Measurements from ENCODE around the gene PDZK1IP1. TPM values are rescaled to one million over a fixed set of nuclear protein-coding genes. Genes with fewer than 3 reads are reported as not detected.
"Not testable (repeated sequence)": the region's sequence is repeated elsewhere in the genome, so short reads cannot be mapped to it uniquely, and the experiment has no call there.

The PDZK1IP1 gene
- polyA plus RNA-seq, 6 donors from 2014 or later, result 0.72 to 9.2 (median 2.6) TPM; not detected in 1

GRCh38 chr1:47216278-47217059 lies 26.6 kb upstream of the PDZK1IP1 start:
- no peak for ATAC-seq (ENCODE audit: low read depth in 2 of 2)
- H3K4me1 Mint-ChIP-seq, result no peaks in the 10 kb centered on the region
- no peaks in the 10 kb centered on the region for H3K36me3 Mint-ChIP-seq
- DNase-seq, result no peak
- H3K27ac Mint-ChIP-seq, result no peak overlapping the region
- peaks cover 0 to 2% (median 0%) of the 10 kb centered on the region in 7 donors for H3K9me3 Mint-ChIP-seq
- H3K27me3 Mint-ChIP-seq, result peaks cover 9 to 16% (median 13%) of the 10 kb centered on the region in 3 donors
- no peak overlapping the region for H3K4me3 Mint-ChIP-seq

- ATAC-seq (ENCODE audit: low read depth in 2 of 2) (no peak), DNase-seq (no peak)
- H3K9me3 Mint-ChIP-seq, result peaks cover 0 to 2% (median 0%) of the 10 kb centered on the region in 7 donors
- no peak overlapping the region for H3K4me3 Mint-ChIP-seq
- no peaks in the 10 kb centered on the region for H3K36me3 Mint-ChIP-seq
- no peaks in the 10 kb centered on the region for H3K4me1 Mint-ChIP-seq
- no peak overlapping the region for H3K27ac Mint-ChIP-seq
- peaks cover 9 to 11% (median 10%) of the 10 kb centered on the region in 3 donors for H3K27me3 Mint-ChIP-seq
Measured at GRCh38 chr1:47215713-47216112, 25.9 kb upstream of the PDZK1IP1 start.

GRCh38 chr1:47214549-47214948 lies 24.7 kb upstream of the PDZK1IP1 start:
- DNase-seq (no peak), ATAC-seq (ENCODE audit: low read depth in 2 of 2) (no peak)
- H3K36me3 Mint-ChIP-seq, result no peaks in the 10 kb centered on the region
- H3K9me3 Mint-ChIP-seq, result no peaks in the 10 kb centered on the region
- no peak overlapping the region for H3K27ac Mint-ChIP-seq
- H3K4me3 Mint-ChIP-seq, result no peak overlapping the region
- peaks cover 6 to 8% (median 6%) of the 10 kb centered on the region in 3 donors for H3K27me3 Mint-ChIP-seq
- no peaks in the 10 kb centered on the region for H3K4me1 Mint-ChIP-seq

- H3K4me3 Mint-ChIP-seq, result no peak overlapping the region
- no peaks in the 10 kb centered on the region for H3K36me3 Mint-ChIP-seq
- no peak overlapping the region for H3K27ac Mint-ChIP-seq
- ATAC-seq (ENCODE audit: low read depth in 2 of 2) (no peak), DNase-seq (no peak)
- no peaks in the 10 kb centered on the region for H3K9me3 Mint-ChIP-seq
- no peaks in the 10 kb centered on the region for H3K4me1 Mint-ChIP-seq
- H3K27me3 Mint-ChIP-seq, result peaks cover 6 to 16% (median 15%) of the 10 kb centered on the region in 3 donors
Measured at GRCh38 chr1:47213230-47213963, 23.6 kb upstream of the PDZK1IP1 start.

GRCh38 chr1:47212636-47213229 lies 22.9 kb upstream of the PDZK1IP1 start:
- H3K27me3 Mint-ChIP-seq, result peaks cover 6 to 21% (median 17%) of the 10 kb centered on the region in 3 donors
- no peaks in the 10 kb centered on the region for H3K4me1 Mint-ChIP-seq
- ATAC-seq (ENCODE audit: low read depth in 2 of 2) (no peak), DNase-seq (no peak)
- H3K4me3 Mint-ChIP-seq, result no peak overlapping the region
- no peak overlapping the region for H3K27ac Mint-ChIP-seq
- H3K9me3 Mint-ChIP-seq, result no peaks in the 10 kb centered on the region
- no peaks in the 10 kb centered on the region for H3K36me3 Mint-ChIP-seq

GRCh38 chr1:47211796-47212269 lies 22.0 kb upstream of the PDZK1IP1 start:
- no peaks in the 10 kb centered on the region for H3K9me3 Mint-ChIP-seq
- peaks cover 6 to 23% (median 17%) of the 10 kb centered on the region in 3 donors for H3K27me3 Mint-ChIP-seq
- no peak overlapping the region for H3K4me3 Mint-ChIP-seq
- ATAC-seq (ENCODE audit: low read depth in 2 of 2) (no peak), DNase-seq (no peak)
- H3K27ac Mint-ChIP-seq, result no peak overlapping the region
- H3K4me1 Mint-ChIP-seq, result no peaks in the 10 kb centered on the region
- no peaks in the 10 kb centered on the region for H3K36me3 Mint-ChIP-seq

- Mint-ChIP-seq H3K27me3 (peaks cover 6 to 35% (median 22%) of the 10 kb centered on the region in 3 donors), H3K9me3 (no peaks in the 10 kb centered on the region), H3K4me1 (no peaks in the 10 kb centered on the region), H3K27ac (no peak overlapping the region), H3K4me3 (no peak overlapping the region), H3K36me3 (no peaks in the 10 kb centered on the region)
- DNase-seq, result no peak
- no peak for ATAC-seq (ENCODE audit: low read depth in 2 of 2)
Measured at GRCh38 chr1:47210666-47211065, 20.8 kb upstream of the PDZK1IP1 start.

- no peak for ATAC-seq (ENCODE audit: low read depth in 2 of 2)
- no peaks in the 10 kb centered on the region for H3K36me3 Mint-ChIP-seq
- no peaks in the 10 kb centered on the region for H3K9me3 Mint-ChIP-seq
- H3K27me3 Mint-ChIP-seq, result peaks cover 6 to 40% (median 22%) of the 10 kb centered on the region in 3 donors
- H3K4me1 Mint-ChIP-seq, result no peaks in the 10 kb centered on the region
- no peak overlapping the region for H3K4me3 Mint-ChIP-seq
- no peak overlapping the region for H3K27ac Mint-ChIP-seq
- no peak for DNase-seq
Measured at GRCh38 chr1:47209725-47210325, 20.0 kb upstream of the PDZK1IP1 start.

GRCh38 chr1:47209091-47209490 lies 19.3 kb upstream of the PDZK1IP1 start:
- ATAC-seq (ENCODE audit: low read depth in 2 of 2) (no peak), DNase-seq (no peak)
- Mint-ChIP-seq H3K4me3 (no peak overlapping the region), H3K4me1 (no peaks in the 10 kb centered on the region), H3K27ac (no peak overlapping the region), H3K9me3 (peaks cover 0 to 5% (median 0%) of the 10 kb centered on the region in 7 donors), H3K36me3 (no peaks in the 10 kb centered on the region), H3K27me3 (peaks cover 9 to 40% (median 29%) of the 10 kb centered on the region in 3 donors)

GRCh38 chr1:47208374-47208850 lies 18.6 kb upstream of the PDZK1IP1 start:
- Mint-ChIP-seq H3K4me3 (no peak overlapping the region), H3K27ac (no peak overlapping the region), H3K27me3 (peaks cover 9 to 40% (median 31%) of the 10 kb centered on the region in 3 donors), H3K36me3 (no peaks in the 10 kb centered on the region), H3K4me1 (peaks cover 0 to 5% (median 2%) of the 10 kb centered on the region in 3 donors), H3K9me3 (peaks cover 0 to 5% (median 1%) of the 10 kb centered on the region in 7 donors)
- ATAC-seq (ENCODE audit: low read depth in 2 of 2) (no peak), DNase-seq (no peak)

GRCh38 chr1:47207803-47208373 lies 18.1 kb upstream of the PDZK1IP1 start:
- H3K4me1 Mint-ChIP-seq, result peaks cover 0 to 10% (median 6%) of the 10 kb centered on the region in 3 donors
- DNase-seq (no peak), ATAC-seq (ENCODE audit: low read depth in 2 of 2) (no peak)
- no peaks in the 10 kb centered on the region for H3K36me3 Mint-ChIP-seq
- peaks cover 0 to 10% (median 3%) of the 10 kb centered on the region in 7 donors for H3K9me3 Mint-ChIP-seq
- H3K4me3 Mint-ChIP-seq, result no peak overlapping the region
- H3K27me3 Mint-ChIP-seq, result peaks cover 9 to 40% (median 31%) of the 10 kb centered on the region in 3 donors
- H3K27ac Mint-ChIP-seq, result peak overlapping the region in 1 of 6 donors; percentile 3

GRCh38 chr1:47205918-47206317 lies 16.1 kb upstream of the PDZK1IP1 start:
- Mint-ChIP-seq H3K9me3 (peaks cover 0 to 13% (median 3%) of the 10 kb centered on the region in 7 donors), H3K36me3 (no peaks in the 10 kb centered on the region), H3K27me3 (peaks cover 9 to 39% (median 31%) of the 10 kb centered on the region in 3 donors), H3K4me3 (no peak overlapping the region), H3K27ac (peak overlapping the region in 1 of 6 donors; percentile 19), H3K4me1 (peaks cover 0 to 10% (median 6%) of the 10 kb centered on the region in 3 donors)
- ATAC-seq (ENCODE audit: low read depth in 2 of 2) (no peak), DNase-seq (no peak)

GRCh38 chr1:47203504-47203903 lies 13.7 kb upstream of the PDZK1IP1 start:
- H3K9me3 Mint-ChIP-seq, result peaks cover 0 to 13% (median 3%) of the 10 kb centered on the region in 7 donors
- not testable (repeated sequence) for ATAC-seq (ENCODE audit: low read depth in 2 of 2); H3K27ac Mint-ChIP-seq; H3K36me3 Mint-ChIP-seq; H3K4me1 Mint-ChIP-seq; H3K4me3 Mint-ChIP-seq; DNase-seq
- peaks cover 18 to 34% (median 26%) of the 10 kb centered on the region in 3 donors for H3K27me3 Mint-ChIP-seq
